Neuron (in vitro differentiated cells): ENCODE data around the gene ARL2BP.
"Not testable (repeated sequence)": the region's sequence is repeated elsewhere in the genome, so short reads cannot be mapped to it uniquely, and the experiment has no call there.

ENCODE experiments used
- H2AFZ ChIP-seq: one replicate; pipeline ENCODE4 v1.6.1; 2013; ENCODE audit warnings: low read depth, mild to moderate bottlenecking, inconsistent platforms, low read length, moderate library complexity
- H3K27me3 ChIP-seq: one replicate; pipeline ENCODE4 v1.6.1; 2013; ENCODE audit warnings: low read length; ENCODE audit not compliant: insufficient read depth
- H3K36me3 ChIP-seq: one replicate; pipeline ENCODE4 v1.6.1; 2013; ENCODE audit warnings: low read length; ENCODE audit not compliant: insufficient read depth
- H3K4me1 ChIP-seq: one replicate; pipeline ENCODE4 v1.6.1; 2013; ENCODE audit warnings: low read length; ENCODE audit not compliant: insufficient read depth
- H3K4me3 ChIP-seq: 2 replicates; pipeline ENCODE4 v1.5.1; 2013; ENCODE audit warnings: mild to moderate bottlenecking, low read length, moderate library complexity
- H3K9me3 ChIP-seq: one replicate; pipeline ENCODE4 v1.6.1; 2013; ENCODE audit warnings: low read length

Gene ARL2BP

DNA sequence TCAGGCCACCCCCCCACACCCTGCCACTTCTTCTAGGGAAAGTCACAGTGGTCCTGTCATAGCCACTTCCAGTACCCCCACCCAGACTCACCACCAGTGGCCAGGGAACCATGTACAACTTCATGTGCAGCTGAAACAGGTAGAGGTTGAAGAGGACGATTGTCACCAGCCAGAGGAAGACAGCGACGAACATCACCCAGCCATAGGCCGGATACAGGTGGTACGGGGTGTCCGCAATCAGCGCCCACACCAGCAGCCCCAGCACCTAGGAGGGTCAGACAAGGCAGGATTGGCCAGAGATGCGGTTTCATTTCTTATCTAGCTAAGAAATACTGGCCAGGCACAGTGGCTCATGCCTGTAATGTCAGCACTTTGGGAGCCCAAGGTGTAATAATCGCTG lies 16.7 kb downstream of the ARL2BP start:
- no peak overlapping the region for H2AFZ ChIP-seq
- H3K27me3 ChIP-seq, result peaks cover 6% of the 10 kb centered on the region
- no peaks in the 10 kb centered on the region for H3K9me3 ChIP-seq
- H3K4me3 ChIP-seq, result no peak overlapping the region
- no peaks in the 10 kb centered on the region for H3K36me3 ChIP-seq
- peaks cover 8% of the 10 kb centered on the region for H3K4me1 ChIP-seq

DNA sequence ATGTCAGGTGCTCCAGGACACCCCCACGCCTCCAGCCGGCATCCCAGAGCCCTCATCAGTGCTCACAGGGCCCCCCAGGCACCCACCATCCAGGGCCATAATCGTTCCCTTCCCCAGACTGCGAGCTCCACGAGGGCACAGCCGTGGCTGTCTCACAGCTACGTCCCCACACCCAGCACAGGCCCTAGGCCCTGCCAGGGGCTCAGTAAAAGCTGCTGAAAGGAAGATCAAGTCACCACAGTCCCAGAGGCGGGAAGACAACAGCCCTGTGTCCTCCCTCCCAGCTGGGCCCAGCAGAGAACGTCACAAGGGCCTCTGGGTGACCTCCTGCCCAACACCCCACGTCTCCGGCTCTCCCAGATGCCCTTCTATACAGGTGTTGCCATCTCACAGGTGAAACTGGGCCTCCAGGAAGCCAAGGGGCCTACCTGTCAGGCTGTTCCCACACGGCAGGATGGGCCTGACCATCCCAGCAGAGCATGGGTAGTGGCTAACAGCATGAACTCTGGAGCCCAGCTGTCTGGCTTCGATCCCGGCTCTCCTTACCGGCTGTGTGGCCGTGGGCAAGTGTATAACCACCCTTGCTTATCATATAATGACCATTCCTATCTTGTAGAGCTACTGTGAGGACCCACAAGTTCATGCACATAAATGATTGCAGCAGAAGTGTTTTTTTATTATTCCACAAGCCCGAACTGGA lies 17.9 kb downstream of the ARL2BP start:
- peaks cover 6% of the 10 kb centered on the region for H3K27me3 ChIP-seq
- H3K36me3 ChIP-seq, result no peaks in the 10 kb centered on the region
- H2AFZ ChIP-seq, result no peak overlapping the region
- H3K9me3 ChIP-seq, result no peaks in the 10 kb centered on the region
- no peak overlapping the region for H3K4me3 ChIP-seq
- peaks cover 8% of the 10 kb centered on the region for H3K4me1 ChIP-seq

GRCh38 chr16:57263541-57264351 lies 18.7 kb downstream of the ARL2BP start:
- H3K36me3 ChIP-seq, result no peaks in the 10 kb centered on the region
- H2AFZ ChIP-seq, result no peak overlapping the region
- no peaks in the 10 kb centered on the region for H3K9me3 ChIP-seq
- no peak overlapping the region for H3K4me3 ChIP-seq
- H3K4me1 ChIP-seq, result peaks cover 8% of the 10 kb centered on the region
- H3K27me3 ChIP-seq, result peaks cover 6% of the 10 kb centered on the region

DNA sequence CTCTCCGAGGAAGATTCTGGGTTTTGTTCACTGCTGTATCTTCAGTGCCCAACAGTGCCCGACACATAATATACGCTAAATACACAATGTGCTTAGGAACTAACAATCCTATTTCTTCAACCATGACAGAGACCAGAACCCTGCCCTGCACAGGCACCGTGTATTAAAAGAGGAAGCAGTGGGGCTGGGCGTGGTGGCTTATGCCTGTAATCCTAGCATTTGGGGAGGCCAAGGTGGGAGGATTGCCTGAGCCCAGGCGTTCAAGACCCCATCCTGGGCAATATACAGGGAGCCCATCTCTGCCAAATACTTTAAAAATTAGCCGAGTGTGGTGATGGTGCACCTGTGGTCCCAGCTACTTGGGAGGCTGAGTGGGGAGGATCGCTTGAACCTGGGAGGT lies 19.3 kb downstream of the ARL2BP start:
- H3K4me3 ChIP-seq, result no peak overlapping the region
- H3K9me3 ChIP-seq, result no peaks in the 10 kb centered on the region
- H2AFZ ChIP-seq, result no peak overlapping the region
- H3K4me1 ChIP-seq, result peaks cover 8% of the 10 kb centered on the region
- peaks cover 6% of the 10 kb centered on the region for H3K27me3 ChIP-seq
- no peaks in the 10 kb centered on the region for H3K36me3 ChIP-seq

- Histone ChIP-seq H3K4me3 (no peak overlapping the region), H3K36me3 (no peaks in the 10 kb centered on the region), H3K27me3 (peaks cover 6% of the 10 kb centered on the region), H3K4me1 (peaks cover 6% of the 10 kb centered on the region), H3K9me3 (no peaks in the 10 kb centered on the region), H2AFZ (no peak overlapping the region)
These were observed 19.9 kb downstream of the ARL2BP start for GRCh38 chr16:57264950-57265371.

- Histone ChIP-seq H2AFZ (no peak overlapping the region), H3K9me3 (no peaks in the 10 kb centered on the region), H3K27me3 (peaks cover 6% of the 10 kb centered on the region), H3K4me3 (no peak overlapping the region), H3K4me1 (peaks cover 6% of the 10 kb centered on the region), H3K36me3 (no peaks in the 10 kb centered on the region)
These were observed 20.9 kb downstream of the ARL2BP start for GRCh38 chr16:57265850-57266530.

DNA sequence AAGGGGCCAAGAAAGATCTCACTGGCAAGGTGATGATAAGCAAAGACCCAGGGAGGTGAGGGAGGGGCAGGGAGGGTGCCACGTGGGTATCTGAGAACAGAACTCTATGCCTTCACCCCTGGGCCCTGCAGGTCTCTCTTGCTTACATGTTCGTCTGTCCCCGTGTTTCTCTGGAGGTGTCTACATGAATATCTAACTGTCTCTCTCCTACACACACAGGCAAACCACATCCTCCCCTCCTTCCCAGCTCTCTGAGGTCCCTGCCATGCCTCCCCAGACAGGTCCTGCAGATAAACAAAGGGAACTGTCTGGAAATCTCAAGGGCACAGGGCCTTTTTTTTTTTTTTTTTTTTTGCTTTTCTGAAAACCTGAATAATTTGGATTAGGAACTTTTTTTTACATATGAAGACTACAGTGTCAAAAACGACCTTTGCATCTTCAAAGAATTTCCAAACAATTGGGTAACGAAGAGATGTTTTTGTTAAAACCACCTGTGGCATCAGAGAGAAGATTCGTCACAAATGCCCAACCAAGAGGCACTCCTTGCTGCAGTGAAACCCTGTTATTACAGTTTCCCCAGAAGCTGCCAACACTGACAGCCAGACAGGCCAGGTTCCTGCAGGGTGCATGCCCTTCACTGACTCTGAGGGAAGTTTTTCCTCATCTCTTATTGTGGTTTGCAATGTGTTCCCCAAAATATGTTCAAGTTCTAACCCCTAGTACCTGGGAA lies 21.6 kb downstream of the ARL2BP start:
- Histone ChIP-seq H3K27me3 (peaks cover 6% of the 10 kb centered on the region), H3K4me3 (no peak overlapping the region), H3K36me3 (no peaks in the 10 kb centered on the region), H3K4me1 (peaks cover 6% of the 10 kb centered on the region), H2AFZ (no peak overlapping the region), H3K9me3 (no peaks in the 10 kb centered on the region)

DNA sequence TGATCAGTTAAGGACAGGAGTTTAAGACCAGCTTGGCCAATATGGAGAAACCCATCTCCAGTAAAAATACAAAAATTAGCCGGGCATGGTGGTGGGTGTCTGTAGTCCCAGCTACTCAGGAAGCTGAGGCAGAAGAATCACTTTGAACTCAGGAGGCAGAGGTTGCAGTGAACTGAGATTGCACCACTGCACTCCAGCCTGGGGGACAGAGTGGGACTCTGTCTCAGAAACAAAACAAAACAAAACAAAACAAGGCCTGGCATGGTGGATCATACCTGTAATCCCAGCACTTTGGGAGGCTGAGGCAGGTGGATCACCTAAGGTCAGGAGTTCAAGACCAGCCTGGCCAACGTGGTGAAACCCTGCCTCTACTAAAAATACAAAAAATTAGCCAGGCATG lies 22.3 kb downstream of the ARL2BP start:
- not testable (repeated sequence) for H3K36me3 ChIP-seq, H3K4me1 ChIP-seq, H2AFZ ChIP-seq, H3K4me3 ChIP-seq, H3K9me3 ChIP-seq, H3K27me3 ChIP-seq

DNA sequence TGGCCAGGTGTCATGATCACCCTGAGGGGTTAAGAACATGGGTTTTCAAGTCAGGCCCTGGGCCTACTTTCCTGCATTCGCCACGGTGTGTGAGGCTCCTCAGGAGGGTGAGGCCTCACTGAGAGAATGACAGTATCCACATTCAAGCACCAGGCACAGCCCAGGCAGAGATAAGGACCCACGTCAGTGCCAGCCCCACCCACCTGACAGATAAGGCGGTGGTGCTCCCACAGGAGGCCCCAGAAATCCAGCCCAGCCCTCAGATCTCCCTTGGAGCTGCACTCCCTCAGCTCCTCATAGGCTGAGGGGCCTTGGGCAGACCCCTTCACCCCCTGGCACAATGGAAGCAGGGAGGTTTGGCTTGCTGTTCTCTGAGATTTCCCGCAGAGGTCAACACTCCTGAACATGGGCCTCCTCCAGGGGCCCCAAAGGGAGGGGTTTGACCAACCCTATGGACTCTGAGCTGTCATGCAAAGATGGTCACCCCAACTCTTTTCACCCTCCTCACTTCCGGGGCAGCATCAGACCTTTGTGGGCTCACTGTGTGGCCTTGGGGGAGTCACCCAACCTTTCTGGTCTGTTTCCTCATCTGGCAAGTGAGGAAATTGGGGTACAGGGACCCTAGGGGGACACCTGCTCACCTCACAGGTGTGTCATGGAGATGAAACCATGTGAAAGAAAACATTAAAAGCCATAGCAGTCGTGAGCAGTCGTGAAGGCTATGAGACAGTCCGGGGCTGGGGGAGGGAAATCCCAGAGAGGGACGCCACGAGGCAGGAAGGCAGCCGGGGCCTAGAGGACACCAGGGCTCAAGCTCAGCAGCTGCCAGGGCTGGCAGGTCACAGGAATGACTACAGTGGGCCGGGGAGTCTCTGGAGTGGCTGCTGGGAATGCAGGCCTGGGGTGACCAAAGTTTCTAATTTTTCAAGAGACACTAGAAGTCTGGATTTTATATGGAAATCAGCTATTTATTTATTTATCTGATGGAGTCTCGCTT lies 24.0 kb downstream of the ARL2BP start:
- Histone ChIP-seq H3K36me3 (no peaks in the 10 kb centered on the region), H3K4me1 (peaks cover 6% of the 10 kb centered on the region), H2AFZ (no peak overlapping the region), H3K9me3 (no peaks in the 10 kb centered on the region), H3K4me3 (no peak overlapping the region), H3K27me3 (no peaks in the 10 kb centered on the region)

DNA sequence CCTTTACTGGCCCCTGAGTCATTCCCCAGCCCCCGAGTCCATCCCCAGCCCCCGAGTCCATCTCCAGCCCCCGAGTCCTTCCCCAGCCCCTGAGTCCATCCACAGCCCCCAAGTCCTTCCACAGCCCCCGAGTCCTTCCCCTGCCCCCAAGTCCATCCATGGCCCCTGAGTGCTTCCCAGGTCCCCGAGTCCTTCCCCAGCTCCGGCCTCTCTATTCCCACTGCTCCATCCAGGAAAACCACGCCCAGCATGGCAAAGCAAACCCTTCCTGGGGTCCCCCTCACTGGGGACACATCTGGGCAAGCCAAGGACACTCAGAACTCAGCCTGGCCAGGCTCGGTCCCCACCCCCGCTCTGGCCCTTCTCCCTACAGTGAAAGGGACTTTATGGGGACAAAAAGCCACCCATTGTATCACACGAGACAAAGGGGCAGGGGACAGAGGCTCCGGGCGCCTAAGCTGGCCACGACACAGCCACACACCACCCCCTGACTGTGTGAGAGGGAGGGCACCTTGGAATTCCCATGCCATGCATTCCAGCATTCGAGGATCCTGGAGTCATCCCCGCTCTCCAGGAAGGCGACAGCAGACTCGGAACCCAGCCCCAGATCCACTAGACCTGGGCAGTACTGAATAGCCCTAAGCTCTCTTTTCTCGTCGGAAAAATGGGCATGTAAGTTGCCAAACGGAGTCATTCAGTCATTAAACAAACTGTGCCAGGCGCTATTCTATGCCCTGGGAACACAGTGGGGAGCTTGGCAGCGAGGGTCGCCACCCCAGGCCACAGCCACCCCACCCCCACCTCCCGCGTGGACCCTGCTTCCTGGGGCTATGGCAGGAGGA lies 25.4 kb downstream of the ARL2BP start:
- no peaks in the 10 kb centered on the region for H3K36me3 ChIP-seq
- H3K27me3 ChIP-seq, result no peaks in the 10 kb centered on the region
- no peaks in the 10 kb centered on the region for H3K9me3 ChIP-seq
- no peak overlapping the region for H3K4me3 ChIP-seq
- no peak overlapping the region for H2AFZ ChIP-seq
- H3K4me1 ChIP-seq, result peaks cover 6% of the 10 kb centered on the region

GRCh38 chr16:57271063-57271345 lies 25.9 kb downstream of the ARL2BP start:
- no peak overlapping the region for H3K4me3 ChIP-seq
- no peaks in the 10 kb centered on the region for H3K27me3 ChIP-seq
- no peak overlapping the region for H2AFZ ChIP-seq
- H3K9me3 ChIP-seq, result no peaks in the 10 kb centered on the region
- no peaks in the 10 kb centered on the region for H3K36me3 ChIP-seq
- peaks cover 6% of the 10 kb centered on the region for H3K4me1 ChIP-seq
